Thymus (tissue), 11 donors: Measurements from ENCODE around the gene FLRT1. TPM values are rescaled to one million over a fixed set of nuclear protein-coding genes. Genes with fewer than 3 reads are reported as not detected.

ENCODE experiments used
- DNase-seq, 9 donors: peaks; one replicate each; pipeline ENCODE4 v3.0.0-alpha.2; 2013; ENCODE audit warnings: low spot score in 9 of 9, low read depth in 6 of 9, missing footprints in 1 of 9
- H3K27ac ChIP-seq, 2 donors: one replicate each; pipeline ENCODE4 v1.5.1; 2013; ENCODE audit warnings: control low read depth in 1 of 2, low read depth in 1 of 2, low read length in 1 of 2, mild to moderate bottlenecking in 1 of 2, moderate library complexity in 1 of 2
- H3K27me3 ChIP-seq, 2 donors: one replicate each; pipeline ENCODE4 v1.5.1; 2013; ENCODE audit warnings: low read length in 1 of 2; ENCODE audit not compliant: control insufficient read depth in 2 of 2, insufficient read depth in 1 of 2
- H3K36me3 ChIP-seq, 2 donors: one replicate each; pipeline ENCODE4 v1.5.1; 2013; ENCODE audit warnings: low read length in 1 of 2, mild to moderate bottlenecking in 1 of 2, moderate library complexity in 1 of 2; ENCODE audit not compliant: control insufficient read depth in 2 of 2, insufficient read depth in 2 of 2
- H3K4me1 ChIP-seq, 2 donors: one replicate each; pipeline ENCODE4 v1.5.1; 2013; ENCODE audit warnings: low read length in 2 of 2; ENCODE audit not compliant: control insufficient read depth in 2 of 2, insufficient read depth in 2 of 2
- H3K4me3 ChIP-seq, 2 donors: one replicate each; pipeline ENCODE4 v1.5.1; 2013; ENCODE audit warnings: low read length in 2 of 2, control low read depth in 1 of 2, mild to moderate bottlenecking in 1 of 2
- H3K9me3 ChIP-seq, 2 donors: one replicate each; pipeline ENCODE4 v1.5.1; 2013; ENCODE audit warnings: low read length in 1 of 2, mild to moderate bottlenecking in 1 of 2; ENCODE audit not compliant: control insufficient read depth in 2 of 2, insufficient read depth in 1 of 2
- WGBS: extraction: QIAGEN DNeasy Blood & Tissue Kit; methylation state at CpG from one replicate; pipeline ENCODE4 v1.1.7; 2013; 5-methylcytosine and 5-hydroxymethylcytosine counted together
- polyA plus RNA-seq: library from polyadenylated mRNA; stranded (reverse); fragments of 200-250 nt; gene quantifications from one replicate; pipeline ENCODE4 v1.2.3, GENCODE V29; 2013
- total RNA-seq: library from RNA; stranded (reverse); fragments of 120-200 nt; gene quantifications from one replicate; pipeline ENCODE4 v1.2.4, GENCODE V29; 2013
- donor health status: healthy.

Gene FLRT1
- total and polyA plus RNA-seq, 2 donors, result 0.05 to 0.07 TPM

DNA sequence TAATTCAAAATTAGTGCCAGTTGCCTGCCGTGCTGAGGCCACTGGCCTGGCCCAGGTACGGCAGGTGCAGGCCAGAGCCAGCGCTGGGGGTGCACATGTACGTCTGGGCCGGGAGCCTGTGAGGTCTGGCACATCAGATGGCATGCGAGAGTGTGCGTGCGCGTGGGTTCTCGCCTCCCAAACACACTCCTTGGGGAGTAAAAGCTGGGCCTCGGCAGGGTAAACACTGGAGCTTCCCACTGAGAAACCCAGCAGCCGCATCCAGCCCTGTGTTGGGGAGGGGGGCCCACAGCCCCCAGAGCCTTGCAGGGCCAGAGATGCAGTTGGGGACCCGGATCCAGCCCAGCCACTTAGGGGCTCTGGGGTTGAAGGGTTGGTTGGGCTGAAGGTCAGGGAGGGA is 37.8 kb downstream of the FLRT1 start:
- WGBS, result 92% methylated on average over 13 of the region's 13 CpGs
- no peak overlapping the region for H3K27ac ChIP-seq
- H3K36me3 ChIP-seq, result no peaks in the 10 kb centered on the region
- no peaks in the 10 kb centered on the region for H3K9me3 ChIP-seq
- H3K27me3 ChIP-seq, result no peaks in the 10 kb centered on the region
- DNase-seq, result no peak
- no peak overlapping the region for H3K4me3 ChIP-seq
- peaks cover 0 to 18% of the 10 kb centered on the region in 2 donors for H3K4me1 ChIP-seq

DNA sequence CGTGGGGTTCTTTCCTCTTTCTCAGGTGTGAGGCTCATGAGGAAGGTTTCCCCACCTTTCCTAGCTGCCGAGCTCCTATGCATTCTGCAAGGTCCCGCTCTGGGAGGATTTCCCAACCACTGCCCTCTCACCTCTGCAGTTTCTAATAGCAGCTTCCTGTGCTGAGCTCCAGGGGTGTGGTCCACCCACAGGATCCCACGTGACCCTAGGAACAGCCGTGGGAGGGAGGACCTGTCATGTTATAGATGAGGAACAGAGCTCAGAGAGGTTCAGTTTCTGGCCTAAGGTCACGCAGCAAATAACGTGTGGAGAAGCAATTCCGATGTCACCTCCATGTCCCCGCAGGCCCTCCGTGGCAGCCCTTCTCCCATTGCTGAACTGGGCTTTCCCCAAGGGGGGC is 38.5 kb downstream of the FLRT1 start:
- H3K9me3 ChIP-seq, result no peaks in the 10 kb centered on the region
- WGBS, result 88% methylated on average over 10 of the region's 10 CpGs
- no peaks in the 10 kb centered on the region for H3K36me3 ChIP-seq
- peaks cover 0 to 16% of the 10 kb centered on the region in 2 donors for H3K4me1 ChIP-seq
- DNase-seq, result no peak
- no peak overlapping the region for H3K4me3 ChIP-seq
- no peaks in the 10 kb centered on the region for H3K27me3 ChIP-seq
- no peak overlapping the region for H3K27ac ChIP-seq

DNA sequence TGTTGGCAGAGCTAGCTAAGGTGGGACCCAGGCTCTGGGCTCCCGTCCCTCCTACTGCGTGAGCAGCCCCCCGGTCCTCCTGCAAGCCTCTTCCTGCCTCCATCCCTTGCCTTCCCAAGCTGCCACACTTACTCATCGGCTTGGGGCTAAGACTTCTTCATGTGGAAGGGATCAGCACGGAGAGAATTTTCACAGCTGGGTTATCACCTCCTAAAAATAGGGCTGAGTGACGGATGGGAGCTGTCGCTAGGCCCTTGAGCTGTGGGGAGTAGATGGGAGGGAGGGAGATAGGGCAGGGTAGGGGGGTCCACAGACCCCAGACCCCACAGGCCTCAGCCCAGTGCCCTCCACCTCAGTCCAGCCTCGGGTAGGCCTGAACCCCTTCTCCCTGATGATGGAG is 41.0 kb downstream of the FLRT1 start:
- no peaks in the 10 kb centered on the region for H3K27me3 ChIP-seq
- 90% methylated on average over 8 of the region's 8 CpGs for WGBS
- no peak for DNase-seq
- H3K36me3 ChIP-seq, result no peaks in the 10 kb centered on the region
- no peaks in the 10 kb centered on the region for H3K4me1 ChIP-seq
- no peaks in the 10 kb centered on the region for H3K9me3 ChIP-seq
- H3K4me3 ChIP-seq, result no peak overlapping the region
- no peak overlapping the region for H3K27ac ChIP-seq

DNA sequence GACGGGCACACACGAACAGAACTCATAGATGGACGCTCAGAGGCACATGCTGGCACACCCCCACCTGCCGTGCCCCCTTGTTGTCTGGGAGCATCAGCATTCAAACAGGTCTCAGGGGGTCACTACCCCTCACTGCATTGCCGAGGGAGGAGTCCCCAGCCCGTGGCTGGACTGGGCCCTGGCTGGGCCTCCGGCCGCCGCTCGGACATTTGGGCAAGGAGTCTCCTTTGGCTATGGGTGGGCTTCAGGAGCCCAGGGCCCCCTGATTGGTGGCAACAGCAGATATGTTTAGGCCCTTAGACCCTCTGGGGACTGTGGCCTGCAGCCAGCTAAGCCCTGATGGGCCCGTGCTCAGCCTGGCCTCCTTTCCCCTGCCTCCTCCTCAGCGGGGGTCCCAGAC is 41.9 kb downstream of the FLRT1 start:
- Histone ChIP-seq H3K4me1 (no peaks in the 10 kb centered on the region), H3K36me3 (no peaks in the 10 kb centered on the region), H3K27ac (no peak overlapping the region), H3K4me3 (no peak overlapping the region), H3K9me3 (no peaks in the 10 kb centered on the region), H3K27me3 (no peaks in the 10 kb centered on the region)
- 97% methylated on average over 12 of the region's 12 CpGs for WGBS
- DNase-seq, result no peak

DNA sequence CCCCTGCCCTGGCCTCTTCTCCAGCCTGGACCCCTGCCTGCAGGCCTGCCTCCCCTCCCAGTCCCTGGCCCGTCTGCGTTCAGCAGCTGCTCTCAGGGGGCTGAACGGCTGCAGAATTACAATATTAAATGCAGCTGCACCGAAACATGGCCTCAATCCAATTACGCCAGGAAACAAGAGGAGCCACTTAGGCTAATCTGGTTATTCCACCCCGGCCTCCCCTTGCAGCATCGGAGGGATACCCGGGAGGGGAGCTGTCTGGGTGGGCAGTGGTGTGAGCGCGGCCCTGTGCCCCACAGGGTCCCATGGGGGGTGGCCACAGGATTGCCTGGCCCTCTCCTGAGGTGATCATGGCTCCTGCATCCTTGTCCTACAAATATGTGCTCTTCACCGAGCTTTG is 42.6 kb downstream of the FLRT1 start:
- H3K9me3 ChIP-seq, result no peaks in the 10 kb centered on the region
- DNase-seq, result no peak
- WGBS, result 90% methylated on average over 11 of the region's 11 CpGs

DNA sequence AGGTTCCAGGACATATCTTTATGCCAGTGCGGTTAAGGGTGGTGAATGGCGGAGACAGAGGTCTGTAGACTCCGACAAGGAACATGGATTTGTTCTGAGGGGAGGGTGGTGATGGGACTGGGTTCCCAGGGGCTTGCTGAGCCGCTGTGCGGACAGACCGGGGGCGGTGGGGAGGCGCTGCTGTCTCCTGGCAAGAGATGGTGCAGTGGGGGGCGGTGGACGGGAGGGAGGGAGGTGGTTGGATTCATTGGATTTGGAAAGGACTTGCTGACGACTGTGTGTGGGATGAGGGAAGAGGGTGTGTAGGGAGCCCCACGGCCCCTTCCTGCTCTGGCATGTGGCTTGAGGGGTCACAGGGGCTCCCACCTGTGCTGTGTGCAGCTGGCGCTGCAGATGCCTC is 43.2 kb downstream of the FLRT1 start:
- H3K36me3 ChIP-seq, result no peaks in the 10 kb centered on the region
- WGBS, result 86% methylated on average over 13 of the region's 13 CpGs
- no peak overlapping the region for H3K27ac ChIP-seq
- no peak overlapping the region for H3K4me3 ChIP-seq
- DNase-seq, result no peak
- H3K27me3 ChIP-seq, result no peaks in the 10 kb centered on the region
- H3K9me3 ChIP-seq, result no peaks in the 10 kb centered on the region
- no peaks in the 10 kb centered on the region for H3K4me1 ChIP-seq

More for the DNA sequence above, 42.6 kb downstream of the FLRT1 start:
- no peaks in the 10 kb centered on the region for H3K36me3 ChIP-seq
- no peak overlapping the region for H3K4me3 ChIP-seq
- no peak overlapping the region for H3K27ac ChIP-seq
- no peaks in the 10 kb centered on the region for H3K4me1 ChIP-seq
- H3K27me3 ChIP-seq, result no peaks in the 10 kb centered on the region

DNA sequence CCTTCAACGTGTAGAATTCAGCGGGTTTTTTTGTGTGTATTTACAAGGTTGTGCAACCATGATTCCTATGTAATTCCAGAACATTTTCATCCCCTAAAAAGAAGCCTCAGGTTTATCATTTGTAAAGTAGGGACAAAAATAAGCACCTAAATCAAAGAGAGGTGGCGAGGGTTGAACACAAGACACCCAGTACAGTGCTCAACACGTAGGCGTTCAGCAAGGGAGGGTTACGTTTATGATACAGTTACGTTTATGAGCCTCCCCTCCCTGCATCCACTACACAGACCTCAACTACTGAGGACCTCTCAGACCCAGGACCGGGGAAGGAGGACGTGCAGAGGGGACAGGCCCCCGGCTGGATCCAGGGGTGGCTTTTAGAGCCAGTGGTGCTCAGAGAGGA is 44.7 kb downstream of the FLRT1 start:
- 88% methylated on average over 10 of the region's 10 CpGs for WGBS
- H3K4me3 ChIP-seq, result no peak overlapping the region
- H3K9me3 ChIP-seq, result no peaks in the 10 kb centered on the region
- H3K36me3 ChIP-seq, result no peaks in the 10 kb centered on the region
- H3K4me1 ChIP-seq, result peaks cover 0 to 12% of the 10 kb centered on the region in 2 donors
- no peaks in the 10 kb centered on the region for H3K27me3 ChIP-seq
- no peak for DNase-seq
- no peak overlapping the region for H3K27ac ChIP-seq

DNA sequence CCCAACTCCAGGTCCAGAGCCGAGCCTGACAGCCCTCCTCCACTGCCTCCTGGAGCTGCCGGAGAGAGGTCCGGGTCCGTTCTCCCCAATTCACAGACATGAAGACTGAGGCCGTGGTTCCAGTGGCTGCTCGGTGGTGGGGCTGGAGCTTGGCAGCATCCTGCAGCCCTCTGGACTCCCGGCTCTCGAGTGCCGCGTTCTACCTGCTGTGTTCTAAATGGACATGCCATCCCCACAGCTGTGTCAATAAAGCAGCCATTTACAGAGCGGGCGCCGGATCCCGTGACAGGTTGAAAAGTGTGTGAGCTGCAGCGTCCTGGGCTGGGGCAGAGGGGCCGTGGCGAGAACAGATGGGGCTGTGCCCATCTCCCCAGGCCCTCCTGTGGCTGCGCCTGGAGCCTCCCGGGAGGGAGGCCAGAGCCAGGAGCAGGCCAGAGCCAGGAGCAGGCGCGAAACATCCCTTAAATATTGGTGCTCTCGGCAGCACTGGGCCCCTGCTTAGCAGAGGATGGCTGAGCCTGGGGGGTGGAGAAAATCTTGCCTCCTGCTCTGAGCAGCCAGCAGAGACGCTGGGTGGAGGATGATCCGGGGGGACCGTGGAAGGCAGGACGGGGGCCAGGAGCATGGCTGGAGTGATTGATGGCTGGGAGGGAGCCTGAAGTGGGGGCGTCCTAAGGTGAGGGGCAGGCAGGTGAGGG is 46.2 kb downstream of the FLRT1 start:
- no peak for DNase-seq
- H3K27ac ChIP-seq, result no peak overlapping the region

DNA sequence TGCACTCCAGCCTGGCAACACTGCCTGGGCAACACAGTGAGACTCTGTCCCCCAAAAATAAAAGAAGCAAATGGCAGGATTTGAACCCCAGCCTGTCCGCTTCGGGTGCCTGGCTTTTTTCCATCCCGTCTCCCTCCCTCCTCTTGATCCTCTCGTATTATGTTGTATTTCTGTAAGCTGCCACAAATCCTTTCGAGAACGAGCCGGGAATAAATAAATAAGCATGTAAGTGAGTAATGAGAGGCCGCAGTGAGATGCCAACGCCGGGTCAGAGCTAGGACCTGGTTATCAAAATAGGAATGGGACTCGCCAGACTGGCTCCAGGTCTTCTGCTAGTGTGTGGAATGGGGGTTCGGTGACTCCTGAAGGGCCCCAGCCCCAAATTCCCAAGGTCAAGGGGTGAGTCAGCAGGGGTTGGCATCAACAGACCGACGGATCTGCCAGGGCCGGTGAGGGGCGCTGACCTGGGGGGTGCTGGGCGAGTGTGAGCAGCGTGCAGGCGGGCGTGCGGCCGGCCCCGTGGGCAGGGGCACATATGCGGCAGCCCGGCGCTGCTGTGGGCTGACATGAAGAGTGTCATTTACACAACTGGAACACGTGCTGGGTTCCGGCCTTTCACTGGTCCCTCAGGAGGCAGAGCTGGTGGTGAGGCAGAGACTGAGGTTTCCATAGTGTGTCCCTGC is 47.8 kb downstream of the FLRT1 start:
- H3K27me3 ChIP-seq, result no peaks in the 10 kb centered on the region
- DNase-seq, result no peak
- no peak overlapping the region for H3K27ac ChIP-seq
- WGBS, result 97% methylated on average over 28 of the region's 28 CpGs
- no peak overlapping the region for H3K4me3 ChIP-seq
- H3K4me1 ChIP-seq, result peaks cover 9 to 43% of the 10 kb centered on the region in 2 donors
- H3K36me3 ChIP-seq, result no peaks in the 10 kb centered on the region
- no peaks in the 10 kb centered on the region for H3K9me3 ChIP-seq

More for the DNA sequence above, 46.2 kb downstream of the FLRT1 start:
- no peak overlapping the region for H3K4me3 ChIP-seq
- no peaks in the 10 kb centered on the region for H3K36me3 ChIP-seq
- H3K9me3 ChIP-seq, result no peaks in the 10 kb centered on the region
- WGBS, result 93% methylated on average over 27 of the region's 27 CpGs
- peaks cover 9 to 27% of the 10 kb centered on the region in 2 donors for H3K4me1 ChIP-seq
- H3K27me3 ChIP-seq, result no peaks in the 10 kb centered on the region
